Amniotic stem cell (primary cell): ENCODE data around the gene KCNMA1.

Experiments used
- DNase-seq: peaks from one replicate; lab custom pipeline; 2025; lab: John Stamatoyannopoulos, UW

Gene KCNMA1

DNA sequence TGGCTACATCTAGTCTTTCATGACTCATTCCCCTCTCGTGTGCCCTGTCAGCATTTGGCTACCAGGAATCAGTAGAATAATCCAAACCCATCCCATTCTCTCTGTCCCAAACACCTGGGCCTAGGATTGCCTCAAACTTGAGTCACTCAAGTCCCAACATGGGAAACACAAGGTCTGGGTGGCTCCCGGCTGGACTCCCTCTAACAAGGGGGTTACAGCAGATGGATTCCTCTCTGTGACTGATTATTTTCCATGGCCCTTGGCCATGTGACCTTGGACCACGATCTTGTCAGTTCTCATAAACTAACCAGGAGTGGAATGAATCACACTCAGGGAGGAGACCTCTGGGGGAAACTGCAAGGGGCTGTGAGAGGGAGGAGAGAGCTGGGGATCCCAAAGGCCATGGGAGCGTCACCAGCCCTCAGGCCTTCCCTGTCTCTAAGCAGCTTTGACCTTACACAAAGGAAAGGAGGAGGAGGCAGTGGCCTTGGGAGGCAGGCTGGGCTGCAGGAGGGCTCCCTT lies 533.1 kb downstream of the KCNMA1 start:
- peak; percentile 48 for DNase-seq

DNA sequence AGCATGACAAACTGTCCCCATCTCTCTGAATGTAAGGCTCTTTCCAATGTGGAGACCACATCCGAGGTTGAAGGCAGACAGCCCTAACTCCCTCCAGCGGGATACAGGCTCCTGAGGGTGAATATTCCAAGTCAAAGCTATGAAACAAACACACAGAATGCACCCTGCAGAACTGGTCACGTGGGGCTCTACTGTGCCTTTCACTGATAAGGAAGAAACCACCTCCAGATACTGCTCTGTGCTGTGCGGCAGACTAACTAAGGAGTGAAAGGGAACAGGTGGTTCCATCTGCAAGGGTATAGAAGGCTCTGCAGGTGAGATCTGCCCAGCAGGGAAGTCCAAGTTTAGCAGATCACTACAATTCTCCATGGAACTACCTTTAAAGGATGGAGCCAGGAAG lies 534.4 kb downstream of the KCNMA1 start:
- no peak for DNase-seq

DNA sequence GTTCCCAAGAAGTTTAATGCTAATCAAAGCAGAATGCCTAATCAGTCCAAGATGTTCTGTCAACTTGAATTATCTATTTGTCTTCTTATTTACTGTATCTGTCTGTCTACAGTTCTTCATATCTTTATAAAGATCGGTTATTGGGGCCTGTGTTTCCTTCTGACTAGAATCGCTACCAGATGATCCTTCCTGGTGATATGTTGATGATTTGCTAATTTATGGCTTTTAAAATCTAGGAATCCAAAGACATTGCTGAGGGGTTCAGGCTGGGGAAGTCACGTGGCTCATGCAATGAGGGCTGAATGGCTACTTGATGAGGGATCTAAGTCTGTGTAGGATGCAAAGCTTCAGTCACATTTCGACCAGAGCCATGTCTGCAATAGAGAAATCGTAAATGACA lies 536.3 kb downstream of the KCNMA1 start:
- no peak for DNase-seq

GRCh38 chr10:77099136-77099535 lies 538.5 kb downstream of the KCNMA1 start:
- DNase-seq, result no peak

GRCh38 chr10:77097625-77098024 lies 540.0 kb downstream of the KCNMA1 start:
- DNase-seq, result no peak

DNA sequence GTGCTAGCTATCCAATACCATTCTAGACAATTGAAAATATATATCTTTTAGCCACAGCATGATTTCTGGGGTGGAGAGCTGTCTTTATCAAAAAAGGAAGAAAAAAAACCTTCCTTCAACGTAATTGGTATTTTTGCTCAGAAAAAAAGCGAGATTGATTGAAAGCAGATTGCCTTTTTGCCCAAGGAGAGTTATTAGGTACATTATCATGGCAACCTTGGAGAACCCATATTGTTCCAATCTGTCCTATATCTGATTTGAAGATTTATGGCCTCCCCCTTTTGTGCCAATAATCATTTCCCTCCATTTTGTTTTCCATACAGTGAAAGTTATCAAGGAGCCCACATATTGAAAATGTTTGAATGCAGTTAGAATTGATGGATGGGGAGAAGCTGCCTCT lies 544.5 kb downstream of the KCNMA1 start:
- DNase-seq, result no peak

DNA sequence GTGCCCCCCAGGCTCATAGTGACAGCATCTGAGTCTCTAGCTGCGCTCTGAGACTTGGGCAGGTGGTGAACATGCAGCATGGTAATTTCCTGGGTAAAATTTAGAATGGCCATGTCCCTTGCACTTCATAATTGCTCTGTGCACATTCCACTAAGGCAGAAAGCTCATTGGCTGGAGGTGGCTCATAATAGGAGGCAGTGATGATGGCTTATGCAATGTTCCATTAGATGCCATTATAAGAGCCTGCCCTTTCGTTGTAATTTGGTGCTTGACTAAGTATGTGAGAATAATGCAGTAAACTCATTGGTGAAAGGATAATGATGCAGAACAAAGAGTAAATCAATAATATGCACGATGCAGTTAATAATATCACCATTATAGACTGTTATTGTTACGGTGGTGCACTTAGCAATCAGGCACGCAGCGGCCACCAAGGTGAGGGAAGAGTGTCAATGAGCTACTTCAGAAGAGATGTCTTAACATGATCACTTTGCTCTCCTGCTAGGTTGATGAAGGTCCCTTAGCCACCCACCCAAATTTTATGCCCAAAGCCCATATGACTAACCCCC lies 545.9 kb downstream of the KCNMA1 start:
- no peak for DNase-seq

DNA sequence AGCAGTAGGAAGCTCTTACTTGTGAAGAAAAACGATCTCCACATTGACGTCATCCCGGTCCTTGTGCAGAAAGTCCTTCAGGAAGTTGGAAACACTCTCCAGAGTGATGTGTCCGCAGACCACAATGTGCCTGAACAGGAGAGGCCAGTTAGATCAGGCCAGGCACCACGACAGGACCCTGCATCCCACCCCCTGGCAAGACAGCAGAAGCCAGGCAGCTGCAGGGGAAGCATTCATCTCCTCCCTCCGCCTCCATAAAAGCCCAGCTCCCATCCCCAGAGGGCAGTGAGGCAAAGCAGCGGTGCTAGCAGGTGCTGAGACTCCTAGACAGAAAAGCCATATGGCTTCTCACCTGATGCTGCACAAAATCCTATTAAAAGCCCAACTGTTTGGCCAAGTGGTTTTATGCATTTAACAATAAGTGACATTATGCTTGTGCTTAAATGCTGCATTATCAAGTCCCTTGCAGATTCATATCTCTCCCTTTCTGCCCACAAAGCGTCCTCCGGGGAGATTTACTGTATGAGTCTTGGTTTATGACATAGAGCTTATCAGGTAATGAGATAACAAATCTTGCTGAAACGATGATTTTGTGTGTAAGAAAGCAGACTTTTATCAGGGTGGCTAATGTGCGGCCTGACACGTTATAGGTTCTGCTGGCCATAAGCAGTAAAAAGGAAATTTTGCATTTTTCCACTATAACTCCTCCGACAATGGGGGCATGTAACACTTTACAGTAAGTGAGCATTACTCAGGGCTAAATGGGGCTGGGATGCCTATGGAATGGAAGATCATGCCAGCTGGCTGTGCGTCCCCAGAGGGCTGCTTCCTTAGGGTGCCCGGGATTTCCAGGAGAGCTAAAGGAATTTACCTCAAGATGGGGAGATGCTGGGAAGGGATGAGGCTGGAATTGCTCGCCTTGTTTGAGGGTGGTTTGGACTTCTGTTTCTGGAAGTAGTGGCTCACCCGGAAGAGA lies 546.9 kb downstream of the KCNMA1 start:
- DNase-seq, result no peak

DNA sequence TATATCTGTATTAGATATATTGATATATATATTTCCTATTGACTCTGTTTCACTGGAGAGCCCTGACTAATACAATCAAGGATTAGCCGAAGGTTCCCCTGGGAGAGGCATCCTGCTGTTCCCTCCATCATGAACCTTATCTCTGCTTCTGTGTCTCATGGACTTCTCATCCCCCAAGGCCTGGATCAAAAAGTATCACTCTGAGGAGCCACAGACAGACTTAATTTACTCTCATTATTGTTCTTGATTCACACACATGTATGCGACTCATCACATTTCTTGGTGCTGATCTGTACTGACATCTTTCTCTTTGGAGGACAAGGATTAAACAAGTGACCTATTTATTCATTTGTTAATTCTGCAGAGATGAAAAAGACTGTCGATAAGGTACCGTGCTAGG lies 550.2 kb downstream of the KCNMA1 start:
- no peak for DNase-seq

DNA sequence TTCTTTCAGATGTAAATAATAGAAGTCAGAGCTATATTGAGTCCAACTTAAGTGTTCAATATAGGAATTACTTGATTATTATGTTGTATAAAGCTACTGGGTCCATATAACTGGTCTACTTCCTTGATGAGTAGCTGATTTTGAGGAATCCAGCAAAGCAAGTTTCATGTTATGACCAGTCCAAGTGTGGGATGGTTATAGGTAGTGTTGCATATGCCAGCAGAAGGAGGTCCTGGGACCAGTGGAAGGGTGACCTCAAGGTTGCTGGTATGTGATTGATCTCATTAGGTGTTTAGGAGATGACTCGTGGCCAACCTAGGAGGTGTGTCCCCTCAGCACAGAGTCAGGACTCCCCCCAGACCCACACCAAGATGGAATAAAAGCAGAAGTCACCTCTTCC lies 551.5 kb downstream of the KCNMA1 start:
- no peak for DNase-seq

- DNase-seq, result no peak
These were observed 552.3 kb downstream of the KCNMA1 start for GRCh38 chr10:77085344-77085743.

- no peak for DNase-seq
These were observed 553.0 kb downstream of the KCNMA1 start for GRCh38 chr10:77084431-77085144.

DNA sequence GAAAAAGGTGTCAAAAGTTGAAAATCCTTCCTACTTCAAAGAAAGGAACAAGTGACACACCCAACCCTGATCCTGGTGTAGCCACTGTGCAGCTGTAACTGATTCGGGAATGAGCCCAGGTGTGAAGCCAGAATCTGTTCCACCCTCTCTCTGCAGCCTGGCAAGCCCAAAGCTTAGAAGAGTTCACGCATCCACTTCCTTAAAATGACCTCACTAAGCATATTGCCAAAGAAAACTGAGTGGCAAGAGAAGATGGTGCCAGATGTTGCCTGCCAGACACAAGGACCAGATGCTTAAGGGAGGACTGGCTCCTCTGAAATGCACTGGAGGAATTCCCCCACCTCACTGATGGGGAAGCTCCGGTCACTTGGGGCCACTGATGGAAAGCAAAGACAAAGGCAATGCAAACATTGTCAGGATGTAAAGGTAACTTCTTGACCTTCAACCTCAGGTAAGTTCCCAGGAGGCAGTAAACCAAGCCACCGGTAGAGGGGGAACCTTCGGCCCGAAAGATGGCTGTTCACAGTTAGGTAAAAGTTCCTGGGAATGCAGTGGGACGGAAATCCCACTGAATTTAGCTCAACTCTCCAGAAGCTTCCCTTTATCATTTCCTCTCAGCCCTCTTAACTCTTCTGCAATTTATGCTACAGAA lies 554.9 kb downstream of the KCNMA1 start:
- no peak for DNase-seq

- DNase-seq, result no peak
These were observed 556.1 kb downstream of the KCNMA1 start for GRCh38 chr10:77081481-77081891.

DNA sequence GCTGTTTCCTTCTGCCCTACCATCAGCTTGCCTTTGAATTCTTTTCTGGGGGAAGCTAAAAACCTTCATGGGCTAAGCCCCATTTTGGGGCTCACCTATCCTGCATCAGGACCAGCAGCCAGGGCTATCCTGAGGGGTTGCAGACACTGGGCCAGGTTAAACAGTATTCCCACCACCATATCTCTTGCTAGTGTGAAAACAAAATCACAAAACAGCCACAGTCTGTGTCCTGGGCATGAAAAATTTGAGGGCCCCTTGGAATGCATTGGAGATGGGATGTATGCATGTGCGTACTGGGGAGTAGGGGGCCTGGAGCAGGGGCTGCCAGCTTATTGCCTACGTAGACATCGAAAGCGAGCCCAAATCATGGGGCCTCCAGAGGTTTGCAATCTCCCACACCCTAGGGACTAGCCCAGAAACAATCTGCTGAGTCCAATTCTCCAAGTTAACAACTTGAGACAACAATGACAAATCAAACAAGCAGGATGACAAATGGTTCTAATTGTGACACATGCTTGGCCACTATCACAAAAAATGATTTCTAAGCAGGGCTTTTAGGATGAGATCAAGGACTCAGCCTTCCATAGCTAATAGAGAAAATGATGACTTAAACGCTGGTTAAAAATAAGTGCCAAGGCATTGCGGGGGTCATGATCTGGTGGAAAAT lies 557.1 kb downstream of the KCNMA1 start:
- DNase-seq, result no peak

DNA sequence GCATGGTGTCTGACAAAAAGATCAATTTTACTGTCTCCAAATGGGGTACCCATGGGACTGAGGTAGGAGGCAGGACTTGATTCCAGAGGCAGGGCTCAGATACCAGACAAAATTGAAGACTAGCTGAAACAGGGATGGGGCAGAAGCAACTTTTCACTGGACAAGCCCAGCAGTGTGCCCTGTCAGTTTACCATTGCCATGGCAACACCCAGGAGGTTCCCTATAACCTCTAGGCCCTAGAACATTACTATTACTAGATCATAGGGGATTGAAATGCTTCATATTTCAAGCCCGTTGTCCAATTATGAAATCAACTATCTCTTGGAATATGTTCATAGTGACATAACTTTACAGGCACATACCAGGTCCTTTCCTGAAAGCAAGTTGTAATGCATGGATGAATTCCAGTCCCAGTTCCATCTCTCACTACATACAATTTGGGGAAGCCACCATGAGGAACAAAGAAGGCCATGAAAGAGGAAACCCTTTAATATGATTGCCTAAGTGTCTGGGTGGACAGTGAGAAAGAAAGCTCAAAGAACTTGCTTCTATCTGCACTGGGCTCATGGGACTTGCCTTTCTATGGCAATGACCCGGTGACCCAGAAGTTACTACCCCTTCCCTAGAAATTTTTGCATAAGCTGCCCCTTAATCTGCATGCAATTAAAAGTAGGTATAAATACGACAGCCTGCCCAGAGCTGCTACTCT lies 557.9 kb downstream of the KCNMA1 start:
- DNase-seq, result no peak

- no peak for DNase-seq
These were observed 560.2 kb downstream of the KCNMA1 start for GRCh38 chr10:77077316-77077945.

- DNase-seq, result no peak
These were observed 561.7 kb downstream of the KCNMA1 start for GRCh38 chr10:77075926-77076325.

DNA sequence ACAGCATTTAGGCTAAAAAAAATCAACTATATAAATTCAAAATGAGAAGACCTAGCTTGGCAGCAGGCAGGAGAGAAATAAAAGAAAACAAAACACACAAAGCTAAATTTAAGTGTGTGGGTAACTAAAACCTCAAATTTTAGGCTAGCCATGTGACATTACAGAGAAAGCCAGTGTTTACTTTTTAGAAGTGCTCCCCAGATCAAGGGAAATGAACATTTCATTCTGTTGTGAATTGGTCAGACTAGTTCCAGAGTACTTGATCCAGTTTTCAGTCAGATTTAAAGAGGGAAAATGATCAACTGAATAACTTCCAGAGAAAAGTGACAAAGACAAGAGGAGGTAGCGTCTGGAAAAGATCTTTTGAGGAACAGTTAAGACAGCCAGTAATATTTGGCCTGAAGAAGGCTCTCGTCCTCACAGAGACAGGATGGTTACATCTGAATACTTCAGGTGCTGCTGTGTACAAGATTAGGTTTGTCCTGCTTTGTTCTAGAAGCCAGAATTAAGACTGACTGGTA lies 563.4 kb downstream of the KCNMA1 start:
- DNase-seq, result no peak

DNA sequence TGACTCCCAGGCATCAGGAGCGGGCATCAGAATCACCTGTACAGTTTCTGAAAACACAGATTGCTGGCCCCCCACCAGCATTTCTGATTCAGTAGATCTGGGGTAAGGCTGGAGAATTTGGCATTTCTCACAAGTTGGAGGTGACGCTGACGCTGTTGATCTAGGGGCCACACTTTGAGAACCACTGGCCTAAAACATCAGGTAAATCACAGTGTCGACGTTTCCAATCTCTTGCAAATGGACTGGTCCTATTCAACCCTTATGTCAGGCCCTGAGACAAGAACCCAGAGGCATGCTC lies 564.0 kb downstream of the KCNMA1 start:
- DNase-seq, result no peak
